Lower lobe of right lung (tissue), 2 donors: ENCODE data around the gene SBF2. TPM values are rescaled to one million over a fixed set of nuclear protein-coding genes. Genes with fewer than 3 reads are reported as not detected.
"Not testable (repeated sequence)": the region's sequence is repeated elsewhere in the genome, so short reads cannot be mapped to it uniquely, and the experiment has no call there.

Experiments
- ATAC-seq, 2 donors: fragments of 200-7000 bp; cut with Tn5 transposase; one replicate each; pipeline ENCODE4 v1.9.1; 2020 to 2022; ENCODE audit warnings: mild to moderate bottlenecking in 2 of 2, moderate library complexity in 2 of 2
- DNase-seq: peaks from one replicate; pipeline ENCODE4 v3.0.0-alpha.2; 2020
- H3K27ac ChIP-seq: fragments of 200-600 bp; one replicate; pipeline ENCODE4 v1.8.0; 2022
- H3K27me3 ChIP-seq: fragments of 200-600 bp; one replicate; pipeline ENCODE4 v1.8.0; 2022; ENCODE audit warnings: low read depth
- H3K36me3 ChIP-seq: fragments of 200-600 bp; one replicate; pipeline ENCODE4 v1.8.0; 2022; ENCODE audit warnings: mild to moderate bottlenecking
- H3K4me1 ChIP-seq: fragments of 200-600 bp; one replicate; pipeline ENCODE4 v1.8.0; 2022
- H3K4me3 ChIP-seq: fragments of 200-600 bp; one replicate; pipeline ENCODE4 v1.8.0; 2022; ENCODE audit warnings: mild to moderate bottlenecking
- H3K9me3 ChIP-seq: fragments of 200-600 bp; one replicate; pipeline ENCODE4 v1.8.0; 2022
- CTCF ChIP-seq: fragments of 200-600 bp; IDR thresholded peaks from one replicate; pipeline ENCODE4 v1.8.0; 2022; ENCODE audit warnings: antibody characterized with exemption, mild to moderate bottlenecking
- intact Hi-C: fragments of 100-400 bp; cut with DNase I; formaldehyde crosslinking; loops from one replicate; pipeline ENCODE4 v1.11.0; 2022
- total RNA-seq: library from RNA; stranded (reverse); fragmentation: NEBNext Ultra II Directional; extraction: Animal tissue kit (Norgen Biotek cat#: 25700); gene quantifications from one replicate; pipeline ENCODE4 v1.2.1, GENCODE V29; 2021
- donor health status: DM: no; HTN: yes; CAD: no; lungs with severe emphysema.

Gene SBF2
- total RNA-seq, 1 donor from 2014 or later: 41.3 TPM

DNA sequence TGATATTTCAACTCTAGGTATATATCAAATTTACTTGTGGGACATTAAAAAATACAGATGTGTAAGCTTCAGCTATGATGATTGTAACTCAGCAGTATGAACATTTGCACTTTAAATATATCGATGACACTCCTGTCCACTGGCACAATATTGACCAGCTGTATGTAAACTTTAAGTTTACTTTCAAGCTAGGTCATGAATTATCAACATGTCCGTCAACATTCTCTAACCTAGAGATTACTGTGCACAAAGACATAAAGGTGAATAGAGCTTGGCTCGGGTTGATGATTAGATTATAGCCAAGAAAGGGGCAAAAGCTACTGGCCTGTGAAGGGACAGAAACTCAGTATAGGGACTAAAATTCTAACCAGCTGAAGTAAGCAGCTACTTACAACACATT is 343.6 kb downstream of the SBF2 start:
- Histone ChIP-seq H3K27ac (no peak overlapping the region), H3K4me1 (no peaks in the 10 kb centered on the region), H3K36me3 (no peaks in the 10 kb centered on the region), H3K27me3 (no peaks in the 10 kb centered on the region), H3K9me3 (peaks cover 4% of the 10 kb centered on the region), H3K4me3 (no peak overlapping the region)
- intact Hi-C loops: no loop called here
- TF ChIP-seq CTCF: no peak
- ATAC-seq: no peak
- DNase-seq: no peak

DNA sequence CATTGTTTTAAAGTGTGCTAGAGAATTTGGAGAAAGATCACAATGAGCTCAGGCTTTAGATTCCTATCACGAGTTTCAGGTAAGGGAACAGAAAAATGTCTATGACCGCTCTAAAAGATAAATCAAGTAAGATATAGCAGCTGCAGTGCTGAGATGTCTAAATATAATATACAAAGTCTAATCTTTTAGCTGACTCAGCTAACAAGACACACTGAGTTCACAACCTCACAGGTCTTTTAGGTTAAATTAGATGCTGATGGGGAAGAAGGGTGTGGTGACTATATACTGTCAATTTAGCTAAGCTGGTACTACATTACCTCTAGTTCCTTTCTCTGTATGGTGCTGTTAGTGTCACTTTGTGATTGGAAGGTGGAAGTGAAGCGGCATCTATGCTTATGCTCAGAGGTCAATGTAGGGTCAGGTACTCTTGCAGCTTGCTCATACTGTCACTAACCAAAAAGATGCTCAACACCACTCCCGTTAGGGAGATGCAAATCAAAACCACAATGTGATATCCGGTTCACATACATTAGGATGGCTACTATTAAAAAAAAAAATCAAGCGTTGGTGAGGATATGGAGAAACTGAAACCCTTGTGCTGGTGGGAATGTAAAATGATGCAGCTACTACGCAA is 346.7 kb downstream of the SBF2 start:
- Histone ChIP-seq H3K27me3 (no peaks in the 10 kb centered on the region), H3K4me3 (no peak overlapping the region), H3K4me1 (no peaks in the 10 kb centered on the region), H3K36me3 (no peaks in the 10 kb centered on the region), H3K27ac (no peak overlapping the region), H3K9me3 (peaks cover 9% of the 10 kb centered on the region)
- intact Hi-C loops: no loop called here
- ATAC-seq (no peak), DNase-seq (no peak)
- no peak for TF ChIP-seq CTCF

GRCh38 chr11:9945680-9946079 is 348.3 kb downstream of the SBF2 start:
- intact Hi-C loops, H3K27ac ChIP-seq, H3K36me3 ChIP-seq, H3K27me3 ChIP-seq, ATAC-seq, DNase-seq, H3K4me1 ChIP-seq, H3K9me3 ChIP-seq, H3K4me3 ChIP-seq: not testable (repeated sequence)

DNA sequence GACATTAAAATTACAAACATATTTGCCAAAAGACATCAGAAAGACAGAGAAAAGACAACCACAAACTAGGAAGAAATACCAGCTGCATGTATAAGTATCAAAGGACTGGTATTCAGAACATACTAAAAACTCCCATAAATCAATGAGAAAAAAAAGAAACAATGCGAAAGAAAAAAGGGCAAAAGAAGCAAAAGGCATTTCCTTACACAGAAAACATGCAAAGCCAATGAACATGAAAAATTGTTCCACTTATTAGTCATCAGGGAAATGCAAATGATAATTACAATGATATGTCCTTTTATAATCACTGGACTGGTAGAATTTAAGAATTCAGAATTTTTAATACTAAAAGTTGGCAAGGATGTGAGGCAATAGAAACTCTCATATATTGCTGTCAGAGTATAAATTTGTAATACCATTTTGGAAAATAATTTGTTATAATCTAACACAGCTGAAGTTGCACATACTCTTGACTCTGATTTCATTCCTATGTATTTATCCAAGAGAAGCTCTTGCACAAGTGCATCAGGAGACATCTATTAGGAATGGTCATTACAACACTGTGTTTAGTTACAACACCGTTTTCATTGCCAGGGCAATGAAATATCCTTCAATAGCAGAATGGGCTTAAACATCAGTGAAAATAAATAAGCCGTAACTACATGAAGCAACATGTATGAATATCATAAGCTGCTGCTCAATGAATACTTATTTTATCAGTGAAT is 350.5 kb downstream of the SBF2 start:
- no peak for DNase-seq
- peak in 1 of 2 donors; percentile 43 for ATAC-seq
- Histone ChIP-seq H3K4me1 (no peaks in the 10 kb centered on the region), H3K9me3 (peaks cover 9% of the 10 kb centered on the region), H3K27me3 (no peaks in the 10 kb centered on the region), H3K4me3 (no peak overlapping the region), H3K36me3 (no peaks in the 10 kb centered on the region), H3K27ac (peak overlapping the region; percentile 7)
- intact Hi-C loops: no loop called here
- TF ChIP-seq CTCF: no peak

GRCh38 chr11:9941991-9942390 is 352.0 kb downstream of the SBF2 start:
- intact Hi-C loops: no loop called here
- no peaks in the 10 kb centered on the region for H3K4me1 ChIP-seq
- no peak for TF ChIP-seq CTCF
- ATAC-seq (no peak), DNase-seq (no peak)
- H3K4me3 ChIP-seq: no peak overlapping the region
- no peaks in the 10 kb centered on the region for H3K27me3 ChIP-seq
- H3K9me3 ChIP-seq: peaks cover 9% of the 10 kb centered on the region
- no peaks in the 10 kb centered on the region for H3K36me3 ChIP-seq
- H3K27ac ChIP-seq: no peak overlapping the region

DNA sequence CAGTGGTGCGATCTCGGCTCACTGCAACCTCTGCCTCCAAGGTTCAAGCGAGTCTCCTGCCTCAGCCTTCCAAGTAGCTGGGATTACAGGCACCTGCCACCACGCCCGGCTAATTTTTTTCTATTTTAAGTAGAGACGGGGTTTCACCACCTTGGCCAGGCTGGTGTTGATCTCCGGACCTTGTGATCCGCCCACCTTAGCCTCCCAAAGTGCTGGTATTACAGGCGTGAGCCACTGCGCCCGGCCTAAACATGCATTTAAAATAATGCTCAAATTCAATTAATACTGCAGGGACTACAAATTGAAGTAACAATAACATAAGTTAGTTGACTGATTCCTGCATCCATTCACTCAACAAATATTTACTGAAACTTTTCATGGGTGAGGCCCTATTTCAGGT is 354.9 kb downstream of the SBF2 start:
- H3K4me3 ChIP-seq, H3K27ac ChIP-seq, H3K36me3 ChIP-seq, H3K27me3 ChIP-seq, H3K9me3 ChIP-seq, ATAC-seq, intact Hi-C loops, H3K4me1 ChIP-seq, DNase-seq: not testable (repeated sequence)
